Measurements from ENCODE around the gene RAB36.

DNA sequence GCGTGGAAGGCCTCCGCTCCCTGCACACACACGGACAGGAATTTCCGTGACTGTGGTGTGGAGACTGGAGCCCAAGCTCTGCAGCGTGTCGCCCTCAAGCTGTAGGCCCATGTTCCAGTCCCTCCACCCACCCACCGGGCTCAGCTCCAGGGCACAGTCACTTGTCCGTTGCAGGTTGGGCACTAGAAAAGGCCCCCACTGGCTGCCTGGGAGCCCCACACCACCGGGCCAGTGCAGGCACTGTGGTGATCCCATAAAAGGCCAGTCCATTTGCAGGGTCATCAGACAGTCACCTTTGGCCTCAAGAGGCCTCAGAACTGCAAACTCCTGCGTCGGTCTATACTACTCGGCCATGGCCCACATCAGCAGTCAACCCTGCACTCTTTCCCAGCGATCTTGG lies 16.3 kb downstream of the RAB36 start:
- TF ChIP-seq POLR2AphosphoS5 (IDR thresholded peaks at IDR 0.05; ENCODE audit: low read depth, low read length): no peak
- TF ChIP-seq TAF1 (IDR thresholded peaks at IDR 0.05; ENCODE audit: borderline replicate concordance, insufficient read depth, low read length): no peak
- no peak for TF ChIP-seq SIN3A (IDR thresholded peaks at IDR 0.05; ENCODE audit: borderline replicate concordance, insufficient read depth, low read length)
- no peak for TF ChIP-seq FOXP2 (optimal IDR thresholded peaks at IDR 0.05; ENCODE audit: borderline replicate concordance, extremely low read depth, extremely low read length, insufficient read depth)

Data from PFSK-1 (cell line).